NCI-H1436 (cell line): Measurements from ENCODE around the gene ACVRL1.

Experiments used
- DNase-seq: peaks from one replicate; lab custom pipeline; 2025; lab: John Stamatoyannopoulos, UW

ACVRL1 gene

DNA sequence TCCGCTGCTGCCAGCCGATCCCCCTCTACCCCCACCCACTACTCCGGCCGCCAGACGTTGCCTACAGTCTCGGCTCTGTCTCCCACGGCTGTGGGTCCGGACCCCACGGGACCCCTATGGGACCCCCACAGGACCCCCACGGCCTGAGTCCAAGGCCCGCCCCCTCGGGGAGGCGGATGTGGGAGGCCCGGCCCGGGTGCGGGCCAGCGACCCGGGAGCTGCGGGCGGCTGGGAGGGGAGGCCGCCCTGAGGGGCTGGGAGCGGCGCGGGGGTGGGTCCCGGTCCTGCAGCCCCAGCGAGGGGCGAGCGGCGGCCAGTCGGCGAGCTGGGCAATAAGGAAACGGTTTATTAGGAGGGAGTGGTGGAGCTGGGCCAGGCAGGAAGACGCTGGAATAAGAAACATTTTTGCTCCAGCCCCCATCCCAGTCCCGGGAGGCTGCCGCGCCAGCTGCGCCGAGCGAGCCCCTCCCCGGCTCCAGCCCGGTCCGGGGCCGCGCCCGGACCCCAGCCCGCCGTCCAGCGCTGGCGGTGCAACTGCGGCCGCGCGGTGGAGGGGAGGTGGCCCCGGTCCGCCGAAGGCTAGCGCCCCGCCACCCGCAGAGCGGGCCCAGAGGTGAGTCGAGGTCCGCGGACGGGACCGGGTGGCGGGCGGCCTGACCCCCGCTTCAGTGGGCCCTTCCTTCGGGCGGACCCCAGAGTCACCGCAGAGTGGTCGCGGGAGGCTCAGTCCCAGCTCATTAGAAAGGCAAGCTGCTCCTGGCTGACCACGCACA, at the start of gene ACVRL1:
Gene ACVRL1 (plus strand): TSS at position 422 of the 773 bp plus-strand sequence. CDS start 4,971 bp downstream, outside the sequence.
- DNase-seq: no peak

DNA sequence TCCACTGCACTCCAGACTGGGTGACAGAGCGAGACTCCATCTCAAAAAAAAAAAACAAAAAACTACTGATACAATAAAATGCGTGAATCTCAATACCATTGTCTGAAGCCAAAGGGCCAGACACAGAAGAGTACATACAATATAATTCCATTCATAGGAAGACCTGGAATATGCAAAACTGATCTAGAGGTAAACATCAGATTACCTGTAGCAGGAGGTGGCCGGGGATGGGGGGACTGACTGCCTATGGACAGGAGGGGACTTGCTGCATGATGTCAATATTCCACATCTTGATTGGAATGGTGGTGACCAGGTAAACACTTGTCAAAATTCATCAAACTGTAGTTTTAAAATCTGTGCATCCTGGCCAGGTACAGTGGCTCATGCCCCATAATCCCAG, 46.3 kb upstream of the ACVRL1 start:
- no peak for DNase-seq

DNA sequence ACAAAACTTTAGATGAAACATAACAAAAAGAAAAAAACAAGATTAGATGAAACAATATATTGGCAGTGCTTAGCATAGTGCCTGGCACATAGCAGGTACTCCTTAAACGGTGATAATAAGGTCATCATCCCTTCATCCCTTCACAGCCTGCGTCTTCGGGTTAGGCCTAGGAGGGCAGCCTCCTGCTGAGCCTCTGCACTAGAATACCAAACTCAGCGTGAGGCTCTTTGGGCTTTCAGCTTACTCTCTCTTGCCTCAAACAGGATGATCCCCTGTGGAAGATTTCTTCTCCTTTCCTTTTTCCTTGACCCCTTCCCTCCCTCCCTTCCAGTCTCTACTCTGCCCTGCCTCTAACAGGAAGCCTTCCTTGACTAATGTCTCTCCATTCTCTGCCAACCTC, 44.4 kb upstream of the ACVRL1 start:
- no peak for DNase-seq

DNA sequence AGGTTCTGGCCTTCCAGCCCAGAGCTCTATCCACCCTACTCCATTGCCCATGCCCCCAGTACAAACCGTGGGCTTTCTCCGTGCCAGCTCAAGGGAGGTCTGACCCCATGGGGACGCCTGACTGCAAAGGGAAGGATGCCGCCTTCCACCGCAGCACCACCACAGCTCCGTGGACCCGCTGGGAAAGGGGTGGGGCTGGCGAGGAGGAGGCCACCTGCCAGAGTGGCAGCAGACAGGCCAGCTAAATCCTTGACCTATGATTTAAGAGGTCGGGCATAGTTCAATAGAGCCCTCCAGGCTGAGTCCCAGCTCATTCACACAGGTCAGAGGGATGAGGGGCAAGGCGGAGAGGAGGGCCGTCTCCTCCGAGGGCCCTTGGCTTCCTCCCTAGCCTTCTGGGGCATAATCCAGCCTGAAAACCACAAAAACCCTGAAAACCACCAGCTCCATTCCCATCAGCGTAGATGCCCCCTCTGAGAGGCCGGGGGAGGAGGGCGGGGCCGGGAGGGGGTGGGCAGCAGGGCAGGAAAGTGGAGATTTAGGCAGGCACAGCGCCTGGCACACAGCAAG, 43.9 kb upstream of the ACVRL1 start:
- DNase-seq: no peak

DNA sequence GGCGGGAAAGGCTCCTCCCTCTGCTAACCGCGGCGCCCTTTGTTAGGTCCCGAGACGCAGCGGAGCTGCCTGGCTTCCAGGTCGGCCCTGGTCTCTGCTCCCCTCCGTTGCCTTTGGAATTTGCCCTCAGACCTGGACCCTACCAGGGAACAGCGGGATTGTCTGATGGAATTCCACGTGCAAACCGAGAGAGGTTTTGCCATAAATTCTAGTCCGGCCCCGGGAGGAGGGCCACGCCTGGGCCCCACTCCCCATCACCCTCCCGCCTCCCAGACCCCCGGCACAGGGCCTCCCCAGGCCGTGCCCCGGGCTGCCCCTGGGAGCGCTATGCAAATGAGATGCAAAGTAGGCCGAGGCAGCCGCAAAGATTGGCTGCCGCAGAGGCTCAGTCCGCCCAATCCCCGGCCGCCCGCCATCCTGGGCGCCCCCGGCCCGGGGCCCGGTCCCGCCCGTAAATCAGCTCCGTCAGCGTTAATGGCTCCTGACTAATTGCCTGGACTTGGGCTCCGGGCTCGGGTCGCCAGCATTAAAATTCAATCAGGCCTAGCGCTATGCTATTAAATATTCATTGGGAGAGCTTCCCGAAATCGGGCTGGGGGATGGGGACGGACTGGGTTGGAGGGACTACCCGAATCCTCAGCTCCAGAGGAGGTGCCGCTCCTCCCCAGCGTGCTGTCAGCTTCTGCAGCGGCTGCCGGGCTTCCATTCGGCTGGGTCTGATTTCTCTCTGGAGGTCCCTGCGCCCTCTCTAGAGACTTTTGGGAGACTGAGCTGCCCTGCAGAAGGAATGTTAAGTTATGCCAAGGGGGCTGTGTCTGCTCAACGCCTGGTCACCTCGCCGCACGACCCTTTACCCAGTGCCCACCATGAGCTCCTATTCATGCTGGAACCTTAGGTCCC, 43.1 kb upstream of the ACVRL1 start:
- DNase-seq: no peak

GRCh38 chr12:51864833-51865670, 42.3 kb upstream of the ACVRL1 start:
- DNase-seq: no peak

DNA sequence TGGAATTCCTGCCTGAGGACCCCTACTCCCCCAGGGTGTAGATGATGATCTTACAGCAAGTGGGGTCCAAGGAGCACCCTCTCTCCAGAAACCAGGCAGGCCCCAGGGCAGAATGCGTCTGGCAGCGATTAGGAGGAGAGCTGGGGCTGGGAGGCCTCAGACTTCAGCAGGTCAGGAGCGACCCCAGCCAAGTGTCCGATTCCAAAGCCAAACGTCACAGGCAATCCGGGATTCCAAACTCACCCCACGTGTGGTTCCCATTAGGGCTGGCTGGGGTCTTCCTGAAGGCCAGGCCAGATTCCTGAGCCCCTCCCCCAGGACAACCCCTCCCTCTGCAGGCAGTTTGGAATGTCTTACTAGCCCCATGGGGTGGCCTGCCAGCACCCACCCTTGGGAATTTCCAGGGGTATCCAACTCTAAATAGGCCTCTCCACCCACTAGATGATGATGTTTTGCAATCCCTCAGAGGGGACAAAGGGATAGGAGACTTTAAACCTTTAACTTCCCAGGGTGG, 41.5 kb upstream of the ACVRL1 start:
- no peak for DNase-seq

- no peak for DNase-seq
These were observed 41.0 kb upstream of the ACVRL1 start for GRCh38 chr12:51866324-51866723.

DNA sequence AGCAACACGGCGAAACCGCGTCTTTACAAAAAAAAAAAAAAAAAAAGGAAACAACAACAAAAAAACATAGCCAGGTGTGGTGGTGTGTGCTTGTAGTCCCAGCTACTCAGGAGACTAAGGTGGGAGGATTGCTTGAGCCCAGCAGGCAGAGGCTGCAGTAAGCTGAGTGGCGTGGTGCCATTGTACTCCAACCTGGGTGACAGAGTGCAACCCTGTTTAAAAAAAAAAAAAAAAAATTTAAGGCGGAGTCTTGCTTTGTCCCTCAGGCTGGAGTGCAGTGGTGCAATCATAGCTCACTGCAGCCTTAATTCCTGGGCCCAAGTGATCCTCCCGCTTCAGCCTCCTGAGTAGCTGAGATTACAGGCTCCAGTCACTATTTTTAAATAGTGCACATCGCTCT, 40.5 kb upstream of the ACVRL1 start:
- no peak for DNase-seq

DNA sequence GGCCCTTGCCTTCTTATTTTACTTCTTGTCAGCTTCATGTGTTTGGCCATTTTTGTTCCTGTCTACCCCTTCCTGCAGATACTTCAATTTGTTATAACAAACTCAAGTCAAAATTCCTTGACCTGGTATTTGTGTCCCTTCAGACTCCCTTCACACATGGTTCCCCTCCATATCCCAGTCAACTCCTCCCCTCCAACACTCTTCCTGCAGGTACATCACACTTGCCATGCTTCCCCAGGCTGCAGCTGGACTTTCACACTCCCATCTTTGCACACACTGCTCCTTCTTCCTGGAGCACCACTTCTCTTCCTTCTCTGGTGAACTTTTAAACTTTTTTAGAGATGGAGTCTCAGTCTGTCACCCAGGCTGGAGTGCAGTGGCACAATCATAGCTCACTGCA, 39.9 kb upstream of the ACVRL1 start:
- DNase-seq: no peak

- no peak for DNase-seq
These were observed 39.4 kb upstream of the ACVRL1 start for GRCh38 chr12:51867796-51868428.

DNA sequence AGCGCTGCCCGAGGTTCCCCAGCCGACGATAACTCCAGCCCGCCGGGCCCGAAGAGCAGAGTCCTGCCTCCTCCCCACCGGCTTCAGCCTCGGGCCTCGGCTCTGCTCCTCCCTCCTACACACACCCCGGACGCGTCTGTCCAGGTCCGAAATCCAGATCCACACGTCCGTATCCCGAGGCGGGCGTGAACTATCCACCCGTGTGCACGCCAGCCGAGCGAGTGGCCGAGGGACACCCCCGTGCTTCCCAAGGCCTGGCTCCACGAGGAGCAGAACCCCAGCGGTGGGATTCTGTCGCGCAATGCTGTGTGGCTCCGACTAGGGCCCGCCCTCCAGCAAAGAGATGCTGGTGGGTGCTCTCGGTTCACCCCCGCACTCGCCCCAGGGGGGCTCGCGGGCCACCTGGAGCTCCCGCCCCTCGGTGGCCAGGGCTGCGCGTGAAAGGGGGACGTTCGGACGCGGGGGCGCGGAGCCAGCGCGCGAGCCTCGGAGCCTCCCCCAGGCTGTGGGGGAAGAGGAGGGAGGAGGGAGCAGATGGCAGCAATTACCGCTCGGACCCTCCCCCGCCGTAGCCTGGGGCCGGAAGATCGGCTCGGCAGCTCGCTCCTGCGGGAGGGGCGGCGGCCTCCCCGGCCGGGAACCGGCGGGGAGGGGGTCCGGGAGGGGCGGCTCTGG, 38.3 kb upstream of the ACVRL1 start:
- no peak for DNase-seq

DNA sequence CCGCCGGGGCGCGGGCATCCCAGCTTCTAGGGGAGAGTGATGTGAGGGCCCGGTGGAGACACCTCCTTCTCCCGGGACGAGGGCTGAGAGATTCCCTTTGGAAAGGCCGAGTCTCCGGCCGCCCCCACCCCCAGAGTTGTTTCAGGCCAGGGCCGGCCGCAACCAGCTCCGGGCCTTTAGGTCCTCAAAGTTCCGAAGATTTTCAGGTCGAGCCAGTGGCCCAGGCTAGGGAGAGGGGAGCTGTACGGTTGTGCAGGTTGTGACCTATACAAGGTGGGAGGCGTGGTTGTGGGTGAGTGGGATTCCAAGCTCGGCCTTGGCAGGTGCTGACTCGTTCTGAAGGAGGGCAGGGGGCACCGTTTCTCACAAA, 37.8 kb upstream of the ACVRL1 start:
- no peak for DNase-seq

GRCh38 chr12:51869931-51870330, 37.4 kb upstream of the ACVRL1 start:
- no peak for DNase-seq

- DNase-seq: no peak
These were observed 36.8 kb upstream of the ACVRL1 start for GRCh38 chr12:51870504-51870903.

GRCh38 chr12:51871126-51871525, 36.2 kb upstream of the ACVRL1 start:
- no peak for DNase-seq

DNA sequence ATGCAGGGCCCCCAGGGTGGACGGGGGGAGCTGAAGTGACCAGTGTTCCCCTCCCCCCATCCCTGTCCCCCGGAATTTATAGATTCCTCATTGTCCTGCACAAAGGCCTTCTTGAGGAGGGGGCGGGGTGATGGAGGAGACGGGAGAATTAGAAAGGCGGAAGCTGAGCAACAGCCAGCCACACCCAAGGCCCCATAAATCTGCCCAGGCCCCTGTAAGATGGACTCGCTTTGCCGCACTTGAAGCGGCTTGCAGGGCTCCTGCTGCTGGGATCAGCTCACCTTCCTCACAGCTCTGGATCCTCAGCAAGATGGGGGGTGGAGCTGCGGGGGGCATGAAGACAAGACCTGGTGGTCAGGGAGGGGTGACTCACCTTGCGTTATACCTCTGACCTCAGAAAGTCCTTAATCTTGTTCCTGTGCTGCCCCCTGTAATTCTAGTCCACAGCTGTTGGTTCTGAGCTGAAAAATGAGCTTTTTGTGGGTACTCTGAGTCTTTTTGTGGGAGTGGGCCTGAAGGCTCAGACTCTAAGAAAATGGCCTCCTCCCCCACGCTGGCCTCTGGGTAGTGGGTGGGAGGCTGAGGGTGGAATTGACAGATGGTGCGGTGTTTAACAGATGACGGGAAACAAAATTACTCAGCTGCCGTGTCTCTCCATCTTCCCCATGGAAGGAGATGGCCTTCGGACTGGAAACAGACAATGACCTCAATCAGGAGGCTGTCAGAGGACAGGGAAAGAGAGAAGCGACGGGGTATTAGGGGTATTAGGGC, 35.2 kb upstream of the ACVRL1 start:
- no peak for DNase-seq

DNA sequence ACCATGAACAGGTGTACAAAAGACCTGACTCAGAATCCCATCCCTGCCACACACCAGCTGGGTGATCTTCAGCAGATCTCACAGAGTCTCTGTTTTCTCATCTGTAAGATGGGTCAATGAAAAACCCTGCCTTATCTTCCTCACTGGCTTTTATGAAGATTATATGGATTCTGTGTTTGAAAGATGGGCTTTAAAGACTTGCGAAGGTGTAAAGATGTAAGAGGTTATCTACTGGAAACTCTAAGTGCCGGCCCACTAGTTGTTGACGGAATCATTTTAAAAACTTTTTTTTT, 34.7 kb upstream of the ACVRL1 start:
- no peak for DNase-seq

DNA sequence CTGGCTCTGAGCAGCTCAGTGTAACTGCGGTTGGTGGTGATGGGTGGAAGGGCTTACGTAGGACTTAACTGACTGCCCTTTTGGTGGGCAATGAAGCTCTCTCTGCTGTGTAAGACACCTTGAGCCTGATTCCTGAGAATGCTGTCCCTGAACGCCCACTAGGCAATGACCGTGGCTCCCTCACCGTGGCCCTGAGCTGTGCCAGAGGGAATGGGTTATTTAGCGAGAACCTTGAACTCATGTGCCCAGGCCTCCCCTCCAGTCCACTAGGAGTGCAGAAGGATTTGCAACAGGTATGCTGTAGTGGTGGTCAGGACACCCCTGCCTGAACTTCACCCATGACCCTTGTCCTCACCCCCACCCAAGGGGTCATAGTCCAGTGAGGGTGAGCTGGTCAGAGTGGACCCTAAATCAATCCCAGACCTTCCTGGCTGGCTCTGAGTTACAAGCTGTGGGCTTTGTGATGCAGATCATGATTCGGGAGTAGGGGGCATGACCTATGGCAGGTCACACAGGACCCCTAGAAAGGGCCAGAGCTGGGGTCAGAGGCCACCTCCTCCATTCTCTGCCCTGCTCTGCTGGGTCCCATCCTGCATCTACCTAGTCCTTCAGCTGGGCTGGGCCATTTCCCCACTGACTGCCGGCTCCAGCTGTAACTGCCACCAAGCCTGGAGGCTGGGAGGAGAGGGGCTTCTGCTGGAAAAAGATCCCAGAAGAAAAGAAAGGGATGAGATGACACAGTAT, 33.9 kb upstream of the ACVRL1 start:
- DNase-seq: no peak
